ENCODE results near the gene KAZN.

GRCh38 chr1:14786109-14786675 lies 187.7 kb downstream of the KAZN start:
- no peak for TF ChIP-seq POLR2A (IDR thresholded peaks at IDR 0.05; ENCODE audit: low read length)
- TF ChIP-seq CTCF (IDR thresholded peaks at IDR 0.05) = no peak
- no peak for TF ChIP-seq ZFP36 (IDR thresholded peaks at IDR 0.05; ENCODE audit: borderline replicate concordance, partially characterized antibody)
- TF ChIP-seq, protein P1, sequence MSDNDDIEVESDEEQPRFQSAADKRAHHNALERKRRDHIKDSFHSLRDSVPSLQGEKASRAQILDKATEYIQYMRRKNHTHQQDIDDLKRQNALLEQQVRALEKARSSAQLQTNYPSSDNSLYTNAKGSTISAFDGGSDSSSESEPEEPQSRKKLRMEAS (IDR thresholded peaks at IDR 0.05) = no peak
- no peak for TF ChIP-seq MYC (IDR thresholded peaks at IDR 0.05; ENCODE audit: borderline replicate concordance, low read length)
- no peak for TF ChIP-seq REST (IDR thresholded peaks at IDR 0.05)

Measured in A549 (cell line).